K562 (cell line): Measurements from ENCODE around the gene TCP11. TPM values are rescaled to one million over a fixed set of nuclear protein-coding genes. Genes with fewer than 3 reads are reported as not detected.

Experiments
- ATAC-seq: fragments of 200-7000 bp; cut with Tn5 transposase; 3 replicates; pipeline ENCODE4 v1.9.1; 2020; ENCODE audit warnings: moderate library complexity
- BruUV-seq: library from RNA; stranded (reverse); fragments of 400-500 nt; replicated peaks from 2 replicates; lab custom pipeline; 2021; lab: Mats Ljungman, UMichigan
- CTCF ChIA-PET: fragments of 300-600 bp; formaldehyde crosslinking; extraction: SDS; loops from one replicate; lab custom pipeline; 2021; ENCODE audit warnings: low intra/inter-chr PET ratio; lab: Yijun Ruan, JAX
- POLR2A ChIA-PET: fragments of 300-600, 350-650 bp; sonication (Branson Sonifier 250); formaldehyde crosslinking; extraction: SDS; loops from one replicate; lab custom pipeline; 2021; ENCODE audit warnings: antibody characterized with exemption, inconsistent platforms; lab: Yijun Ruan, JAX
- DNase-seq, 4 experiments: peaks; one replicate each; pipeline versions ENCODE4 v3.0.0 to v3.0.0-alpha.2; 2011 to 2018; ENCODE audit warnings: low spot score in 3 of 4, mixed read lengths in 3 of 4; ENCODE audit errors: extremely low read depth in 1 of 4
- FAIRE-seq: peaks from 2 replicates; lab custom pipeline; 2011; peaks lifted over from hg19 to GRCh38; lab: Jason Lieb, UNC
- H2AFZ ChIP-seq: 2 replicates; pipeline ENCODE4 v1.6.0; 2011; ENCODE audit warnings: low read depth, low read length, control low read depth, inconsistent platforms
- H3K27ac ChIP-seq: fragments of 200-600 bp; 3 replicates; pipeline ENCODE4 v1.8.0; 2011; ENCODE audit warnings: low read depth, mild to moderate bottlenecking, control low read depth, inconsistent platforms, low read length, moderate library complexity, mixed read lengths; ENCODE audit errors: extremely low read depth
- H3K27me3 ChIP-seq, 2 experiments: fragments of 300-600 bp in 1 of 2; 2 replicates in 1 of 2; 3 replicates in 1 of 2; pipeline versions ENCODE4 v1.6.0 to v1.8.0; 2011; ENCODE audit warnings: inconsistent platforms in 2 of 2, low read length in 2 of 2, mild to moderate bottlenecking in 1 of 2, mixed read lengths in 1 of 2, moderate library complexity in 1 of 2; ENCODE audit not compliant: control insufficient read depth in 2 of 2, insufficient read depth in 2 of 2
- H3K36me3 ChIP-seq: fragments of 300-600 bp; 3 replicates; pipeline ENCODE4 v1.8.0; 2011; ENCODE audit warnings: mild to moderate bottlenecking, low read length, inconsistent platforms; ENCODE audit not compliant: control insufficient read depth, insufficient read depth
- H3K4me1 ChIP-seq, 2 experiments: fragments of 200-600 bp in 1 of 2; replicated peaks in 1 of 2; 2 replicates in 1 of 2; 3 replicates in 1 of 2; pipeline versions ENCODE4 v1.5.1 to v1.8.0; 2011; ENCODE audit warnings: inconsistent platforms in 2 of 2, low read length in 2 of 2, mild to moderate bottlenecking in 1 of 2, mixed read lengths in 1 of 2, moderate library complexity in 1 of 2; ENCODE audit not compliant: control insufficient read depth in 2 of 2, insufficient read depth in 2 of 2
- H3K4me2 ChIP-seq: 2 replicates; pipeline ENCODE4 v1.6.1; 2011; ENCODE audit warnings: low read length, control low read depth, inconsistent platforms, mixed read lengths; ENCODE audit not compliant: insufficient read depth
- H3K4me3 ChIP-seq: fragments of 200-600 bp; sonication (generic), shearing (Covaris generic); 2 replicates; pipeline ENCODE4 v1.5.1; 2016; ENCODE audit warnings: control low read depth, inconsistent platforms
- H3K79me2 ChIP-seq: fragments of 200-600 bp; 3 replicates; pipeline ENCODE4 v1.8.0; 2011; ENCODE audit warnings: low read length, inconsistent platforms; ENCODE audit not compliant: control insufficient read depth, insufficient read depth
- H3K9ac ChIP-seq, 2 experiments: 2 replicates each; pipeline versions ENCODE4 v1.6.0 to v1.6.1; 2011; ENCODE audit warnings: low read depth in 2 of 2, low read length in 2 of 2, control low read depth in 1 of 2, inconsistent platforms in 1 of 2, mild to moderate bottlenecking in 1 of 2, mixed read lengths in 1 of 2; ENCODE audit not compliant: insufficient read depth in 1 of 2
- H3K9me1 ChIP-seq: one replicate; pipeline ENCODE4 v1.6.0; 2011; ENCODE audit warnings: inconsistent platforms, mild to moderate bottlenecking, low read length, moderate library complexity; ENCODE audit not compliant: control insufficient read depth, insufficient read depth
- H3K9me3 ChIP-seq: replicated peaks from 2 replicates; pipeline ENCODE4 v1.5.1; 2011; ENCODE audit warnings: low read depth, low read length, inconsistent platforms; ENCODE audit not compliant: control insufficient read depth, insufficient read depth
- H4K20me1 ChIP-seq: replicated peaks from 2 replicates; pipeline ENCODE4 v1.6.1; 2011; ENCODE audit warnings: low read length, inconsistent platforms, mixed read lengths; ENCODE audit not compliant: control insufficient read depth, insufficient read depth
- POLR2G ChIP-seq: fragments of 200-400 bp; formaldehyde crosslinking; IDR thresholded peaks from 2 replicates; pipeline ENCODE4 v1.6.1; 2017; ENCODE audit warnings: low read depth, mild to moderate bottlenecking, antibody characterized with exemption, low read length, moderate library complexity
- RUNX1 ChIP-seq: sonication (generic); IDR thresholded peaks from 2 replicates; pipeline ENCODE4 v1.6.1; 2016; ENCODE audit warnings: antibody characterized with exemption, low read depth
- WGBS: fragments of 100-300 bp; shearing (Covaris generic); methylation state at CpG from one replicate; pipeline ENCODE4 v1.1.6; 2016; ENCODE audit warnings: low coverage, mixed read lengths; ENCODE audit not compliant: insufficient coverage; ENCODE audit errors: missing lambda C conversion rate; 5-methylcytosine and 5-hydroxymethylcytosine counted together
- in situ Hi-C: fragments of 300-500 bp; cut with MboI; formaldehyde crosslinking; loops from 4 replicates; pipeline ENCODE4 v1.15.0; 2018; ENCODE audit warnings: inconsistent platforms, mixed read lengths
- intact Hi-C: fragments of 100-400 bp; cut with micrococcal nuclease; formaldehyde crosslinking; loops from 2 replicates; pipeline ENCODE4 v1.14.2; 2022
- polyA plus RNA-seq, 8 experiments: library from polyadenylated mRNA; depleted of rRNA in 4 of 8; stranded (reverse) in 5 of 8; unstranded in 3 of 8; fragments of >200 nt; fragmentation: Nextera tagmentation in 2 of 8; fragmentation: Illumina TruSeq in 1 of 8; extraction: Ambion mirVana in 2 of 8; extraction: Trizol in 1 of 8; gene quantifications; 2 replicates each; pipeline versions ENCODE4 v1.2.1 to v1.2.3, GENCODE V29; 2011 to 2014; ENCODE audit warnings: inconsistent platforms in 1 of 8, missing spikeins in 1 of 8
- total RNA-seq, 7 experiments: library from RNA; depleted of rRNA in 6 of 7; stranded (reverse); fragments of >200 nt in 6 of 7; fragmentation: Illumina TruSeq in 2 of 7; extraction: Trizol in 2 of 7; gene quantifications; 2 replicates each; pipeline versions ENCODE4 v1.2.1 to v1.2.3, GENCODE V29; 2011 to 2021; ENCODE audit warnings: low replicate concordance in 1 of 7

TCP11 gene
- total and polyA plus RNA-seq, 9 of the 15 experiments (the other 6 are each of a cell fraction or from before 2014, with no cell fraction given) = not detected

- H3K9me3 ChIP-seq = no peaks in the 10 kb centered on the region
- no peak overlapping the region for H2AFZ ChIP-seq
- no peaks in the 10 kb centered on the region for H3K9me1 ChIP-seq
- POLR2A ChIA-PET = interaction anchor here (0.8 to 1.4 kb wide), 2 partner anchors 9 to 15 kb away, joined by 3 to 4 read pairs; no protein-coding TSS in a partner anchor
- H3K79me2 ChIP-seq = no peaks in the 10 kb centered on the region
- no TSS peak for BruUV-seq
- no peak for ATAC-seq
- no peak for TF ChIP-seq RUNX1
- 0 out of 2 replicates have a peak, but pooled peaks have one; percentile 5 for TF ChIP-seq POLR2G
- TF ChIP-seq, all 486 proteins: peak for 1
- H3K36me3 ChIP-seq = peaks cover 7% of the 10 kb centered on the region; the same call in 1 of the 3 replicates
- no peak overlapping the region for H3K4me3 ChIP-seq
- H3K27me3 ChIP-seq = no peaks in the 10 kb centered on the region
- H3K4me2 ChIP-seq = no peak overlapping the region
- in situ Hi-C loops (no loop called here), intact Hi-C loops (no loop called here)
- H3K27ac ChIP-seq = no peak overlapping the region
- no peaks in the 10 kb centered on the region for H3K4me1 ChIP-seq
- H3K9ac ChIP-seq = peak overlapping the region in 1 of 2 experiments; percentile 47; a peak in 1 of 4 replicates
- DNase-seq (no peak), FAIRE-seq (no peak)
- 78% methylated on average over 22 of the region's 22 CpGs for WGBS
- no peaks in the 10 kb centered on the region for H4K20me1 ChIP-seq
- CTCF ChIA-PET = no interaction called here
These were observed 53.5 kb downstream of the TCP11 start for GRCh38 chr6:35087361-35088280.
